Neural cell (in vitro differentiated cells): ENCODE measurements around the gene TRIM5. TPM values are rescaled to one million over a fixed set of nuclear protein-coding genes. Genes with fewer than 3 reads are reported as not detected.

Experiments
- H2AFZ ChIP-seq: fragments of 200-600, 300-800 bp; sonication (generic), shearing (Covaris generic); 2 replicates; pipeline ENCODE4 v1.6.0; 2014; ENCODE audit warnings: low read depth, mild to moderate bottlenecking, antibody characterized with exemption, low read length, moderate library complexity
- H3F3A ChIP-seq: fragments of 200-600 bp; shearing (Covaris generic); 2 replicates; pipeline ENCODE4 v1.6.1; 2016; ENCODE audit warnings: mild to moderate bottlenecking, moderate library complexity, mixed read lengths, antibody characterized with exemption, low read length; ENCODE audit not compliant: insufficient read depth, poor library complexity, severe bottlenecking
- H3K27ac ChIP-seq: fragments of 200-600, 300-800 bp; sonication (generic), shearing (Covaris generic); 2 replicates; pipeline ENCODE4 v1.5.1; 2014; ENCODE audit warnings: mild to moderate bottlenecking, low read length, moderate library complexity
- H3K27me3 ChIP-seq: fragments of 300-800, 200-600 bp; sonication (generic), shearing (Covaris generic); 2 replicates; pipeline ENCODE4 v1.6.0; 2014; ENCODE audit warnings: mild to moderate bottlenecking, low read depth, low read length, moderate library complexity; ENCODE audit not compliant: insufficient read depth
- H3K36me3 ChIP-seq: fragments of 300-800, 200-600 bp; sonication (generic), shearing (Covaris generic); 2 replicates; pipeline ENCODE4 v1.5.1; 2014; ENCODE audit warnings: mild to moderate bottlenecking, antibody characterized with exemption, low read length, moderate library complexity; ENCODE audit not compliant: insufficient read depth
- H3K4me2 ChIP-seq: fragments of 300-800, 200-600 bp; sonication (generic), shearing (Covaris generic); 2 replicates; pipeline ENCODE4 v1.6.0; 2014; ENCODE audit warnings: mild to moderate bottlenecking, low read length
- H3K4me3 ChIP-seq: fragments of 300-800, 200-600 bp; sonication (generic), shearing (Covaris generic); 2 replicates; pipeline ENCODE4 v1.5.1; 2014; ENCODE audit warnings: mild to moderate bottlenecking, low read length, moderate library complexity
- H3K79me2 ChIP-seq: fragments of 200-600 bp; shearing (Covaris generic); replicated peaks from 2 replicates; pipeline ENCODE4 v1.6.0; 2014; ENCODE audit warnings: mild to moderate bottlenecking, low read length, moderate library complexity; ENCODE audit not compliant: insufficient read depth
- H3K9ac ChIP-seq: fragments of 300-800, 200-600 bp; sonication (generic), shearing (Covaris generic); 2 replicates; pipeline ENCODE4 v1.6.1; 2016; ENCODE audit warnings: mild to moderate bottlenecking, low read length, mixed read lengths
- H3K9me2 ChIP-seq: fragments of 200-600 bp; shearing (Covaris generic); 2 replicates; pipeline ENCODE4 v1.6.1; 2016; ENCODE audit warnings: mild to moderate bottlenecking, low read length, mixed read lengths; ENCODE audit not compliant: insufficient read depth
- H3K9me3 ChIP-seq: fragments of 200-600, 300-800 bp; sonication (generic), shearing (Covaris generic); 2 replicates; pipeline ENCODE4 v1.6.1; 2016; ENCODE audit warnings: mild to moderate bottlenecking, mixed run types, low read length, moderate library complexity, mixed read lengths
- H4K20me1 ChIP-seq: fragments of 200-600 bp; shearing (Covaris generic); 2 replicates; pipeline ENCODE4 v1.6.1; 2016; ENCODE audit warnings: mild to moderate bottlenecking, mixed run types; ENCODE audit not compliant: insufficient read depth
- CTCF ChIP-seq: fragments of 450-650 bp; IDR thresholded peaks from 2 replicates; pipeline ENCODE4 v1.5.1; 2014; ENCODE audit warnings: antibody characterized with exemption, mild to moderate bottlenecking, moderate library complexity; ENCODE audit not compliant: poor library complexity, severe bottlenecking
- EP300 ChIP-seq: fragments of 450-650 bp; conservative IDR thresholded peaks from 2 replicates; pipeline ENCODE4 v1.6.1; 2014; ENCODE audit warnings: antibody characterized with exemption, mild to moderate bottlenecking, moderate library complexity; ENCODE audit not compliant: poor library complexity, severe bottlenecking
- EZH2 ChIP-seq: fragments of 200-600, 300-800 bp; shearing (Covaris generic), sonication (generic); IDR thresholded peaks from 2 replicates; pipeline ENCODE4 v1.6.1; 2014; ENCODE audit warnings: antibody characterized with exemption, low read length, borderline replicate concordance, mild to moderate bottlenecking; ENCODE audit not compliant: insufficient read depth, poor library complexity, severe bottlenecking
- MXI1 ChIP-seq: fragments of 450-650 bp; conservative IDR thresholded peaks from 2 replicates; pipeline ENCODE4 v1.6.1; 2014; ENCODE audit warnings: antibody characterized with exemption, mild to moderate bottlenecking; ENCODE audit not compliant: poor library complexity, severe bottlenecking
- POLR2AphosphoS5 ChIP-seq: IDR thresholded peaks from 2 replicates; pipeline ENCODE4 v1.6.1; 2012
- RAD21 ChIP-seq: fragments of 450-650 bp; conservative IDR thresholded peaks from 2 replicates; pipeline ENCODE4 v1.6.1; 2014; ENCODE audit warnings: antibody characterized with exemption, mild to moderate bottlenecking, moderate library complexity
- REST ChIP-seq: IDR thresholded peaks from 2 replicates; pipeline ENCODE4 v1.6.1; 2012; ENCODE audit warnings: borderline replicate concordance
- SMC3 ChIP-seq: fragments of 450-650 bp; conservative IDR thresholded peaks from 2 replicates; pipeline ENCODE4 v1.6.1; 2014; ENCODE audit warnings: antibody characterized with exemption, mild to moderate bottlenecking, moderate library complexity; ENCODE audit not compliant: poor library complexity
- TAF1 ChIP-seq: IDR thresholded peaks from 2 replicates; pipeline ENCODE4 v1.6.1; 2012; ENCODE audit warnings: low read depth
- polyA plus RNA-seq: library from polyadenylated mRNA; depleted of rRNA; stranded (reverse); fragments of >200 nt; gene quantifications from 2 replicates; pipeline ENCODE4 v1.2.3, GENCODE V29; 2014

The TRIM5 gene
- polyA plus RNA-seq, 1 donor from 2014 or later = 2.0 TPM

GRCh38 chr11:5639953-5640352 is 44.9 kb downstream of the TRIM5 start:
- H4K20me1 ChIP-seq = no peaks in the 10 kb centered on the region
- no peaks in the 10 kb centered on the region for H3K36me3 ChIP-seq
- no peak overlapping the region for H3K4me3 ChIP-seq
- H3K9me2 ChIP-seq = no peaks in the 10 kb centered on the region
- H3K27ac ChIP-seq = no peak overlapping the region
- H3K4me2 ChIP-seq = no peak overlapping the region
- no peaks in the 10 kb centered on the region for H3F3A ChIP-seq
- H3K79me2 ChIP-seq = no peaks in the 10 kb centered on the region
- no peaks in the 10 kb centered on the region for H3K27me3 ChIP-seq
- no peaks in the 10 kb centered on the region for H3K9me3 ChIP-seq
- H2AFZ ChIP-seq = no peak overlapping the region
- TF ChIP-seq RAD21 (no peak), EP300 (no peak), REST (no peak), CTCF (no peak), MXI1 (no peak), TAF1 (no peak), POLR2AphosphoS5 (no peak), SMC3 (no peak), EZH2 (no peak)
- no peak overlapping the region for H3K9ac ChIP-seq

- Histone ChIP-seq H3K9me2 (no peaks in the 10 kb centered on the region), H3K36me3 (no peaks in the 10 kb centered on the region), H3K4me2 (no peak overlapping the region), H4K20me1 (no peaks in the 10 kb centered on the region), H3K4me3 (no peak overlapping the region), H3F3A (no peaks in the 10 kb centered on the region), H3K27me3 (no peaks in the 10 kb centered on the region), H3K79me2 (no peaks in the 10 kb centered on the region), H3K9ac (no peak overlapping the region), H2AFZ (no peak overlapping the region), H3K9me3 (no peaks in the 10 kb centered on the region), H3K27ac (no peak overlapping the region)
- no peak for TF ChIP-seq EZH2
- no peak for TF ChIP-seq EP300
- no peak for TF ChIP-seq POLR2AphosphoS5
- TF ChIP-seq CTCF = no peak
- no peak for TF ChIP-seq RAD21
- no peak for TF ChIP-seq SMC3
- TF ChIP-seq TAF1 = no peak
- no peak for TF ChIP-seq REST
- no peak for TF ChIP-seq MXI1
These were observed 52.8 kb downstream of the TRIM5 start for GRCh38 chr11:5631969-5632635.
